ENCODE measurements around the gene SMYD4.
"Not testable (repeated sequence)": the region's sequence is repeated elsewhere in the genome, so short reads cannot be mapped to it uniquely, and the experiment has no call there.

The SMYD4 gene

GRCh38 chr17:1783271-1783670 lies 46.4 kb downstream of the SMYD4 start:
- DNase-seq (ENCODE audit: low read depth) = peak; percentile 58

- no peak for DNase-seq (ENCODE audit: low read depth)
These were observed 47.5 kb downstream of the SMYD4 start for GRCh38 chr17:1782171-1782567.

GRCh38 chr17:1779571-1780131 lies 50.1 kb downstream of the SMYD4 start:
- peak; percentile 96 for DNase-seq (ENCODE audit: low read depth)

- no peak for DNase-seq (ENCODE audit: low read depth)
These were observed 52.8 kb downstream of the SMYD4 start for GRCh38 chr17:1776857-1777256.

GRCh38 chr17:1776328-1776727 lies 53.4 kb downstream of the SMYD4 start:
- DNase-seq (ENCODE audit: low read depth) = no peak

- DNase-seq (ENCODE audit: low read depth) = no peak
These were observed 55.1 kb downstream of the SMYD4 start for GRCh38 chr17:1774390-1775176.

GRCh38 chr17:1773696-1774181 lies 56.0 kb downstream of the SMYD4 start:
- DNase-seq (ENCODE audit: low read depth) = no peak

GRCh38 chr17:1773000-1773695 lies 56.6 kb downstream of the SMYD4 start:
- DNase-seq (ENCODE audit: low read depth) = not testable (repeated sequence)

- DNase-seq (ENCODE audit: low read depth) = no peak
These were observed 59.8 kb downstream of the SMYD4 start for GRCh38 chr17:1769822-1770477.

GRCh38 chr17:1767358-1767757 lies 62.3 kb downstream of the SMYD4 start:
- DNase-seq (ENCODE audit: low read depth) = no peak

GRCh38 chr17:1766382-1767135 lies 63.1 kb downstream of the SMYD4 start:
- no peak for DNase-seq (ENCODE audit: low read depth)

GRCh38 chr17:1765576-1765975 lies 64.1 kb downstream of the SMYD4 start:
- no peak for DNase-seq (ENCODE audit: low read depth)

- DNase-seq (ENCODE audit: low read depth) = not testable (repeated sequence)
These were observed 65.0 kb downstream of the SMYD4 start for GRCh38 chr17:1764705-1765104.

GRCh38 chr17:1764284-1764683 lies 65.4 kb downstream of the SMYD4 start:
- DNase-seq (ENCODE audit: low read depth) = peak; percentile 85

- peak; percentile 84 for DNase-seq (ENCODE audit: low read depth)
These were observed 66.5 kb downstream of the SMYD4 start for GRCh38 chr17:1762901-1763898.

GRCh38 chr17:1762233-1762900 lies 67.3 kb downstream of the SMYD4 start:
- peak; percentile 23 for DNase-seq (ENCODE audit: low read depth)

GRCh38 chr17:1759529-1759928 lies 70.2 kb downstream of the SMYD4 start:
- DNase-seq (ENCODE audit: low read depth) = no peak

- DNase-seq (ENCODE audit: low read depth) = no peak
These were observed 70.9 kb downstream of the SMYD4 start for GRCh38 chr17:1758807-1759206.

GRCh38 chr17:1755827-1756262 lies 73.9 kb downstream of the SMYD4 start:
- no peak for DNase-seq (ENCODE audit: low read depth)

Data from fibroblast of gingiva (primary cell).